ENCODE results near the gene NUAK1.

GRCh38 chr12:106133136-106134087, 5.3 kb downstream of the NUAK1 start:
- TF ChIP-seq CTCF (IDR thresholded peaks at IDR 0.05; ENCODE audit: poor library complexity, severe bottlenecking) = no peak
- TF ChIP-seq REST (IDR thresholded peaks at IDR 0.05; ENCODE audit: borderline replicate concordance) = no peak
- TF ChIP-seq POLR2AphosphoS5 (IDR thresholded peaks at IDR 0.05) = no peak
